ENCODE measurements around the gene NKX6-1.

DNA sequence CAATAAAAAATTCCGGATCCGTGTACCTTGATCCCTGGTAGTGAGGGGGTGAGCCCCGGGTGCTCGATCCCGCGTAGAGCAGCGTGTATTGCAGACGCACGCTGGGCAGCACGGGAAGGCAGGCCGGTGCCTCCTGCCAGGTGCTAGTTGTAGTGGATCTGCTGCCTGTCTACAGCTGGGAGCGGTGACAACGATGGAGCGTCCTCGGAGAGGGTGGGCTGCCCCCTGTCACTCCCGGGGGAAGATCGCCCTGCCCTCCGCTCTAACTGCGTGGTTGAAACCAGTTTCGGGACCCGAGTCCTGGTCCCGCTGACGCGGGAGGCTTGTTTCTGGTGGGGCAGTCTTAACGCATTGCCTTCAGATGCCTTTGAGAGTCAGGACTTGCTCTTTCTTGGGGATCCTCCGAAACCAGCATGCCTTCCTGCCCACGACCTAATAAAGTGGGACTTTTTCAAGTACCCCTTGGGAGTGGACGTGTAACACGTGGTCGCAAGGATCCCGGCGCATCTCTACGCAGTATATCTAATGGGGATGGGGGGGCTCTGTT lies 2.7 kb upstream of the NKX6-1 start:
- TF ChIP-seq, protein P1, sequence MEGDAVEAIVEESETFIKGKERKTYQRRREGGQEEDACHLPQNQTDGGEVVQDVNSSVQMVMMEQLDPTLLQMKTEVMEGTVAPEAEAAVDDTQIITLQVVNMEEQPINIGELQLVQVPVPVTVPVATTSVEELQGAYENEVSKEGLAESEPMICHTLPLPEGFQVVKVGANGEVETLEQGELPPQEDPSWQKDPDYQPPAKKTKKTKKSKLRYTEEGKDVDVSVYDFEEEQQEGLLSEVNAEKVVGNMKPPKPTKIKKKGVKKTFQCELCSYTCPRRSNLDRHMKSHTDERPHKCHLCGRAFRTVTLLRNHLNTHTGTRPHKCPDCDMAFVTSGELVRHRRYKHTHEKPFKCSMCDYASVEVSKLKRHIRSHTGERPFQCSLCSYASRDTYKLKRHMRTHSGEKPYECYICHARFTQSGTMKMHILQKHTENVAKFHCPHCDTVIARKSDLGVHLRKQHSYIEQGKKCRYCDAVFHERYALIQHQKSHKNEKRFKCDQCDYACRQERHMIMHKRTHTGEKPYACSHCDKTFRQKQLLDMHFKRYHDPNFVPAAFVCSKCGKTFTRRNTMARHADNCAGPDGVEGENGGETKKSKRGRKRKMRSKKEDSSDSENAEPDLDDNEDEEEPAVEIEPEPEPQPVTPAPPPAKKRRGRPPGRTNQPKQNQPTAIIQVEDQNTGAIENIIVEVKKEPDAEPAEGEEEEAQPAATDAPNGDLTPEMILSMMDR (IDR thresholded peaks at IDR 0.05): no peak
- no peak for TF ChIP-seq POLR2A (IDR thresholded peaks at IDR 0.05)

Measured in esophagus squamous epithelium (tissue), 4 donors.